ENCODE measurements around the gene FBXO41. TPM values are rescaled to one million over a fixed set of nuclear protein-coding genes. Genes with fewer than 3 reads are reported as not detected.

FBXO41 gene
- total RNA-seq, 4 donors from 2014 or later: 0.84 to 13.9 (median 4.4) TPM

GRCh38 chr2:73238976-73239375 is 45.3 kb downstream of the FBXO41 start:
- TF ChIP-seq EP300 (IDR thresholded peaks at IDR 0.05): no peak
- TF ChIP-seq POLR2A (IDR thresholded peaks at IDR 0.05): no peak
- TF ChIP-seq, protein P1, sequence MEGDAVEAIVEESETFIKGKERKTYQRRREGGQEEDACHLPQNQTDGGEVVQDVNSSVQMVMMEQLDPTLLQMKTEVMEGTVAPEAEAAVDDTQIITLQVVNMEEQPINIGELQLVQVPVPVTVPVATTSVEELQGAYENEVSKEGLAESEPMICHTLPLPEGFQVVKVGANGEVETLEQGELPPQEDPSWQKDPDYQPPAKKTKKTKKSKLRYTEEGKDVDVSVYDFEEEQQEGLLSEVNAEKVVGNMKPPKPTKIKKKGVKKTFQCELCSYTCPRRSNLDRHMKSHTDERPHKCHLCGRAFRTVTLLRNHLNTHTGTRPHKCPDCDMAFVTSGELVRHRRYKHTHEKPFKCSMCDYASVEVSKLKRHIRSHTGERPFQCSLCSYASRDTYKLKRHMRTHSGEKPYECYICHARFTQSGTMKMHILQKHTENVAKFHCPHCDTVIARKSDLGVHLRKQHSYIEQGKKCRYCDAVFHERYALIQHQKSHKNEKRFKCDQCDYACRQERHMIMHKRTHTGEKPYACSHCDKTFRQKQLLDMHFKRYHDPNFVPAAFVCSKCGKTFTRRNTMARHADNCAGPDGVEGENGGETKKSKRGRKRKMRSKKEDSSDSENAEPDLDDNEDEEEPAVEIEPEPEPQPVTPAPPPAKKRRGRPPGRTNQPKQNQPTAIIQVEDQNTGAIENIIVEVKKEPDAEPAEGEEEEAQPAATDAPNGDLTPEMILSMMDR (IDR thresholded peaks at IDR 0.05): no peak
- H3K36me3 ChIP-seq: peaks cover 0 to 46% (median 10%) of the 10 kb centered on the region in 3 donors
- no peak overlapping the region for H3K4me3 ChIP-seq
- no peaks in the 10 kb centered on the region for H3K27me3 ChIP-seq
- no peaks in the 10 kb centered on the region for H3K9me3 ChIP-seq
- no peak for DNase-seq (ENCODE audit: low spot score in 2 of 2)
- WGBS, 2 donors: 72 to 79% methylated on average over 1 of the region's 1 CpG
- H3K4me1 ChIP-seq: peaks cover 0 to 50% (median 4%) of the 10 kb centered on the region in 4 donors
- no peak overlapping the region for H3K27ac ChIP-seq

DNA sequence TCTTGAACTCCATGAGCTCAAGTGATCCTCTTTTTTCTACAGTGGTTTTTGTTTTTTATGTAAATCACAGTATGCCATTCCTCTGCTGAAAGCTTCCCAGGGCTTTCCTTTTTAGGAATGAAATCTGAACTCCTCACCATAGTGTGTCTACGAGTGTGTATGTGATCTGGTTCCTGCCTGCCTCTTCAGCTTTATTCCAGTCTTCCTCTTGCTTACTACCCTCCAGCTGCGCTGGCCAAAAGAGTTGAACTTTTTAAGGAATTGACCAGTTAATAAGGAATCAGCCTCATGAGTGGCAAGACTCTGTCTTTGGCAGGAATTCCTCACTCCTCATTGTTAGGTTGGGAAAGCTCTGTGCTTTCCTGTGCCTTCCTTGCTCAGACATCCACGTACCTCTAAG is 46.1 kb downstream of the FBXO41 start:
- H3K9me3 ChIP-seq: no peaks in the 10 kb centered on the region
- 68 to 81% methylated on average over 3 of the region's 3 CpGs for WGBS, 2 donors
- no peak overlapping the region for H3K4me3 ChIP-seq
- peaks cover 0 to 50% (median 4%) of the 10 kb centered on the region in 4 donors for H3K4me1 ChIP-seq
- H3K36me3 ChIP-seq: peaks cover 0 to 39% (median 10%) of the 10 kb centered on the region in 3 donors
- TF ChIP-seq, protein P1 (IDR thresholded peaks at IDR 0.05): no peak
- TF ChIP-seq POLR2A (IDR thresholded peaks at IDR 0.05) (no peak), EP300 (IDR thresholded peaks at IDR 0.05) (no peak)
- DNase-seq (ENCODE audit: low spot score in 2 of 2): no peak
- H3K27me3 ChIP-seq: no peaks in the 10 kb centered on the region
- no peak overlapping the region for H3K27ac ChIP-seq

GRCh38 chr2:73237168-73237567 is 47.1 kb downstream of the FBXO41 start:
- Histone ChIP-seq H3K4me1 (peaks cover 0 to 57% (median 7%) of the 10 kb centered on the region in 4 donors), H3K27me3 (no peaks in the 10 kb centered on the region), H3K36me3 (peaks cover 0 to 29% (median 6%) of the 10 kb centered on the region in 3 donors), H3K9me3 (no peaks in the 10 kb centered on the region), H3K4me3 (no peak overlapping the region), H3K27ac (no peak overlapping the region)
- TF ChIP-seq POLR2A (IDR thresholded peaks at IDR 0.05): no peak
- TF ChIP-seq EP300 (IDR thresholded peaks at IDR 0.05): no peak
- TF ChIP-seq, protein P1 (IDR thresholded peaks at IDR 0.05): no peak
- DNase-seq (ENCODE audit: low spot score in 2 of 2): no peak
- 48 to 61% methylated on average over 1 of the region's 1 CpG for WGBS, 2 donors

GRCh38 chr2:73235315-73236028 is 48.8 kb downstream of the FBXO41 start:
- Histone ChIP-seq H3K9me3 (no peaks in the 10 kb centered on the region), H3K36me3 (peaks cover 0 to 17% (median 6%) of the 10 kb centered on the region in 3 donors), H3K4me1 (peaks cover 0 to 57% (median 7%) of the 10 kb centered on the region in 4 donors), H3K27ac (peak overlapping the region in 1 of 4 donors; percentile 95), H3K27me3 (no peaks in the 10 kb centered on the region), H3K4me3 (peak overlapping the region; percentile 49 to 80 (median 69))
- TF ChIP-seq, protein P1 (IDR thresholded peaks at IDR 0.05): no peak
- TF ChIP-seq EP300 (IDR thresholded peaks at IDR 0.05) (no peak), POLR2A (IDR thresholded peaks at IDR 0.05) (no peak)
- no peak for DNase-seq (ENCODE audit: low spot score in 2 of 2)
- WGBS, 2 donors: 68 to 69% methylated on average over 11 of the region's 11 CpGs

All from tibial nerve (tissue), 4 donors.